ENCODE data around the gene C6orf163.
"Not testable (repeated sequence)": the region's sequence is repeated elsewhere in the genome, so short reads cannot be mapped to it uniquely, and the experiment has no call there.

The C6orf163 gene

DNA sequence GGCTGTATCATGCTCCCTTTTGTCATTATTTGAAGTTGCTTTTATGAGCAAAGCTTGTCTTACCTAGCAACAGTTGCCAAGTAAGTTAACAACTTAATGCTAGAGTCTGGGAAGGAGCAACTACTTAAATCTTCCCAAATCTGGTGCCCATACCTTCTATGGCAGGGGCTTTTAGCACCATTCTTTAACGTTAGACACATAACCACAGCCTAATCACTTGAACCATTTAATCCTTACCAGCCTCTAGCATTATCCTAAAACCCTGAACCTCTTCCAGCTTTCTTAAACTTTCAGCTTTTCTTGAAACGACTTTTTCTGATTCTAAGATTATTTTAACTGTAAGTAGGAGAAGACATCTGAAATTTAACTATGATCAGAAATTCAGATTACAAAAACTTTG lies at the start of gene C6orf163:
Gene C6orf163 (plus strand): TSS at position 83 of the 400 bp plus-strand sequence. CDS start 287 bp downstream, at position 370.
- H3K27ac ChIP-seq: no peak within 1 kb of the TSS
- no peak within 1 kb of the TSS for H3K4me3 ChIP-seq

DNA sequence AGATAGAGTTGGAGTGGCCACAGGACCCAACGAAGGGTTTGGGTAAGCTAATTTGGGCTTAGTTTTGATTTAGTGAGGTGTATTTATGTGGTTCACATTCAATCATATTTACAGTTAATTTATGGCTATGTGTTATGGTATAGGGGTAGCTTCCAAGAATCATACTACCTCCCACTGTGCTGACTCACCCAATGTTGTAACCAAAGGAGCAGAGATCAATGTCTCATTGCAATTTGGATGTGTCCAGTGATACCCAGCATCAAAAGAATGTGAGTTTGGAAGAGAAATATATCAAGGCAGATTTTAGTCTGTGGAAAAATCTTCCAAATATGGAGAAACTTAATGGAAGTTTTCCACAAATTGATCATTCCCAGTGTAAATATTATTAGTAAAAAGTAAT lies 47.5 kb upstream of the C6orf163 start:
- Histone ChIP-seq H3K27ac (no peak overlapping the region), H3K4me3 (no peak overlapping the region)

DNA sequence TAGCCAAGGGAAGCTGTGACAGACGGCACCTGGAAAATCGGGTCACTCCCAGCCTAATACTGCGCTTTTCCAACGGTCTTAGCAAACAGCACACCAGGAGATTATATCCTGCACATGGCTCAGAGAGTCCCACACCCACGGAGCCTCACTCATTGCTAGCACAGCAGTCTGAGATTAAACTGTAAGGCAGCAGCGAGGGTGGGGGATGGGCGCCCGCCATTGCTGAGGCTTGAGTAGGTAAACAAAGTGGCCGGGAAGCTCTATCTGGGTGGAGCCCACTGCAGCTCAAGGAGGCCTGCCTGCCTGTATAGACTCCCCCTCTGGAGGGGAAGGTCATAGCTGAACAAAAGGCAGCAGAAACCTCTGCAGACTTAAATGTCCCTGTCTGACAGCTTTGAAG lies 43.3 kb upstream of the C6orf163 start:
- not testable (repeated sequence) for H3K4me3 ChIP-seq, H3K27ac ChIP-seq

DNA sequence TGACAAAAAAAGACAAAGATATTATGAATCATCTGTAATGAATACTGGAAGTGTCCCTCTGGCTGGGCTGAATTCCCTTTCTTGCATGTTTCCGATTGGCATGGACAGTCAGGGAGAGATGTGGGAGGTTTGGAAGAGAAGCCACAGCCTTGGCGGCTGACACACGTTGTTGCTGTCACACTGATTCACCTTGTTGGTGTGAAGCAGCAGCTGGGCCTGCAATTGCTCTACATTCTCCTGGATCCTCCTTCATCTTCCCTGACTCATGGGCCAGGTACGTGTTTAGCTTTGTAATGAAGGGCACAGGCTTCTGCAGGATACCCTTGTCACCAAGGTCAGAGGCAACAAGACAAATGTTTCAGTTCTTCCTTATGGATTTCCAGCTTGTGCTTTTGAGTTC lies 35.6 kb upstream of the C6orf163 start:
- no peak overlapping the region for H3K4me3 ChIP-seq
- no peak overlapping the region for H3K27ac ChIP-seq

- no peak overlapping the region for H3K27ac ChIP-seq
Measured at GRCh38 chr6:87312860-87313259, 31.8 kb upstream of the C6orf163 start.

GRCh38 chr6:87315071-87315470 lies 29.5 kb upstream of the C6orf163 start:
- no peak overlapping the region for H3K27ac ChIP-seq
- H3K4me3 ChIP-seq: no peak overlapping the region

More at GRCh38 chr6:87312860-87313259, 31.8 kb upstream of the C6orf163 start:
- H3K4me3 ChIP-seq: no peak overlapping the region

GRCh38 chr6:87319271-87319987 lies 25.2 kb upstream of the C6orf163 start:
- Histone ChIP-seq H3K4me3 (no peak overlapping the region), H3K27ac (no peak overlapping the region)

- H3K4me3 ChIP-seq: peak within 1 kb of the TSS; percentile 78 to 99 (median 89)
- peak within 1 kb of the TSS; percentile 28 to 94 (median 83) for H3K27ac ChIP-seq
Measured at GRCh38 chr6:87322304-87323212, 22.1 kb upstream of the C6orf163 start, which contains the start of gene SMIM8. TSS of gene SMIM8 (plus strand) at chr6:87322588. CDS start at chr6:87337032, 14,444 bp downstream.

- not testable (repeated sequence) for H3K27ac ChIP-seq, H3K4me3 ChIP-seq
Measured at GRCh38 chr6:87323880-87324279, 20.7 kb upstream of the C6orf163 start.

- Histone ChIP-seq H3K27ac (no peak overlapping the region), H3K4me3 (no peak overlapping the region)
Measured at GRCh38 chr6:87330961-87331360, 13.7 kb upstream of the C6orf163 start.

DNA sequence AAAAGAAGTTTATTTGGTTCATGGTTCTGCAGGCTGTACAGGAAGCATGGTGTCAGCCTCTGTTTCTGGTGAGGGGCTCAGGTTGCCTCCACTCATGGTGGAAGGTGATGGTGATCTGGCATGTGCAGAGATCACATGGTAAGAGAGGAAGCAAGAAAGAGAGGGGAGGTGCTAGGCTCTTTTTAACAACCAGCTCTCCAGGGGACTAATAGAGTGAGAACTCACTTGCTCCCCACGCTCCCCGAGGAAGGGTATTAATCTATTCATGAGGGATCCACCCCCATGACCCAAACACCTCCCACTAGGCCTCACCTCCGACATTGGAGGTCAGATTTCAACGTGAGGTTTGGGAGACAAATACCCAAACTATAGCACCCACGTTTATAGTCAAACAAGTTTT lies 11.6 kb upstream of the C6orf163 start:
- H3K4me3 ChIP-seq: no peak overlapping the region
- H3K27ac ChIP-seq: no peak overlapping the region

DNA sequence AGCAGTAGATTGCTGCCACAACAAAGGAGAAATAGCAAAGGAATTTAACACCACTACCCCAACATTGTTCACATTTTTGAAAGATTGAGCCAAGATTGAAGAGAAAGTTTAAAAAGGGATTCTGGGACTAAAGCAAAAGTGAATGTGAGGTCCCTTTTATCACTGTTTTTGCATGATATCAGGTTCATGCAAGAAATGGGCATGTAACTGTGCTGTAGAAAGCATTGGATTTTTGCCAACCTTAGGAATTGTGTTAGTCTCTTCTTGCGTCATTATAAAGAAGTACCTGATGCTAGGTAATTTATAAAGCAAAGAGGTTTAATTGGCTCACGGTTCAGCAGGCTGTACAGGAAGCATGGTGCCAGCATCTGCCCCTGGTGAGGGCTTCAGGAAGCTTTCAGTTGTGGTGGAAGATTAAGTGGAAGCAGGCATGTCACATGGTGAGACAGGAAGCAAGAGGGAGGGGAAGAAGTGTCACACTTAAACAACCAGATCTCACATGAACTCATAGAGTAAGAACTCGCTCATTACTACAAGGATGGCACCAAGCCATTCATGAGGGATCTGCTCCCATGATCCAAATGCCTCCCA lies 10.9 kb upstream of the C6orf163 start:
- H3K27ac ChIP-seq: peak overlapping the region in 1 of 21 experiments; percentile 3
- no peak overlapping the region for H3K4me3 ChIP-seq

DNA sequence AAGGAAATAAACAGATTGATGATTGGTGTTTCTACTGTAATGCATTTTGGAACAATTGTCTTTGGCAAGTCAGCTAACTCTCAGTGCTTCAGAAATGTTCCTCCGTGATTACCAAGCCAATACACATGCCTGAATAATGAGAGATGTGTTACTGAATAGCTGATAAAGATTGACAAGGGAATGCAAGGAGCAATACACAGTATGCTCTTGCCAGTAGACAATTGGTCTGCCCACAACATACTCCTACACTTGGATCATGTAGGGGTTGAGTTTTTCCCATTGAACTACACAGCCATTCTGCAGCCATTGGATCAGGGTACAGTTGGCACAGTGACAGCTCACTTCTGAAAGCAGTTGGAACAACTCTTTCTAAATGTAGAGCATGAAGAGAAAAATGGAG lies 9.9 kb upstream of the C6orf163 start:
- no peak overlapping the region for H3K27ac ChIP-seq

GRCh38 chr6:87336367-87336766 lies 8.2 kb upstream of the C6orf163 start:
- Histone ChIP-seq H3K4me3 (no peak overlapping the region), H3K27ac (no peak overlapping the region)

More for the DNA sequence above, 9.9 kb upstream of the C6orf163 start:
- no peak overlapping the region for H3K4me3 ChIP-seq

DNA sequence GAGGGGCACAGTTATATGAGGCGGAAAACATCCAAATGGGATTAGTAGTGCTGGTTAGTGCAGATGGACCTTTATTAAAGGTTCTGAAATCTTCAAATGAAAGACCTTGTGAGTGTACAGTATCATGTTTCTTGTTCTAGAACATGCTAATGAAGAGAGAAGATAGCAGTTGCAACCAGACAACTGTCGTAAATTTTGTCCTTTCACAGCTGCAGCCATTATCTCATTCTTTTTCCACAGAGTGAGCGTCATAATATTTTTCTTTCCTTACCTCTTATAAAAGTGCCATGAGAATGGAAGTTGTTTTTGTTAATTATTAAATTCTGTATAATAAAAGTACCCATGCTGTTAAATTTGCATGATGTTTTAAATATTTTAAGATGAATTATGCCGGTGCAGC lies 4.4 kb upstream of the C6orf163 start:
- no peak overlapping the region for H3K4me3 ChIP-seq
- H3K27ac ChIP-seq: no peak overlapping the region

GRCh38 chr6:87341158-87341557 lies 3.5 kb upstream of the C6orf163 start:
- no peak overlapping the region for H3K4me3 ChIP-seq
- no peak overlapping the region for H3K27ac ChIP-seq

DNA sequence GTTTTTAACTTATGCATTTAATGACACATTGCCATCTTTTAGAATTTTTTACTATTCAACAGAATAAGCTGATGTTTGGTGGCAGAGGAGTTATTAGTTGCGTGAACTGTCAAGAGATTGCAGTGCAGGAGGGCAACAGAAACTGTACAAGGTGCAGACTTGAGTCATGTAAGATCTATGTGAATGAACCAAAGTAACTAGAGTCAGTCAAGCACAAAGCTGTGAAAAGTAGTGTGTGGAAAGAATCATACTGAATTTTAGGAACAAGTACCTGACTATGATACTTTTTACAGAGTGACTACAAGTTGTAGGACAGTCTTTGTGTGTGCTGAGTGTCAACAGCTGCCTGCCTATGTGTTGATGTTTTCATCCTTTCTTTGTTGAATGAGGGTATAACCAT lies 2.7 kb upstream of the C6orf163 start:
- Histone ChIP-seq H3K4me3 (no peak overlapping the region), H3K27ac (no peak overlapping the region)

DNA sequence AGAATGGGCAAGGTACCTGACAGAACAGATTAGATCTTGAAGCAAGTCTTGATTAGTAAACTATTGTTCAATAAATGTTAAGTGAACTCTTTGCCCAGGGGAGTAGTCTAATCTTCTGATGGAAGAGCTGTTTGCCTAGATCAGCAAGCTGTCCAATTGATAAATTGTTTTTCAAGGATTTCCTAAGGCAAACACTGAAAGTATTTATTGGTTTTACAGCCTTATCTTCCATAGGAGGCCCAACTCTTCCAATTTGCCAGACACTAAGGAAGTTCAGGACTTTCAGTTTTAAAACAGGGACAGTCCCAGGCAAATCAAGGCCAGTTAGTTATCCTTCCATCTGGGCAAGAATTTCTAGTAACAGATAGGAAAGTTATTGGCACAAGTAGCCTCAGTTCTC lies 1.8 kb upstream of the C6orf163 start:
- Histone ChIP-seq H3K27ac (no peak overlapping the region), H3K4me3 (no peak overlapping the region)

- H3K27ac ChIP-seq: no peak overlapping the region
- H3K4me3 ChIP-seq: no peak overlapping the region
Measured at GRCh38 chr6:87346700-87347099, 2.1 kb downstream of the C6orf163 start.

DNA sequence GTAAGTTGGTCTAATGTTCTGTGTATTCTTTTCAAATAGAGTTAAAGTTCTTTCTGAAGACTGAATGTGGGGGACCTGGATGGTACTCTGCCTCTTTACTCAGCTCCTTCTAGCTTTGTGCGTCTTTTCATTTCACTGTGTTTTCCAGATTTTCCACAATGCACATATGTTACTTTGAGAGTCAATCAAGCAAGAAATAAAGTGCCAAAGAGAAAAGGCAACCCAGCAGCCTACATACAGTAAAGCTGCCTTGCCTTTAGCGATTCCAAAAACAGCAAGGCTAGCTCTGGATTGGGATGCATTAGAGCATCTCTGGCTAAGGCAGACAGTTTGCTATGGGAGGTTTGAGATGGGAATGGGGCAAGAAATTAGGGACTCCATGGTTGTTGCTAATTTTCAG lies 5.3 kb downstream of the C6orf163 start:
- no peak overlapping the region for H3K27ac ChIP-seq
- no peak overlapping the region for H3K4me3 ChIP-seq

Measured in skin epidermis (tissue), 12 donors.